ENCODE data around the gene CPS1.

CPS1 gene

DNA sequence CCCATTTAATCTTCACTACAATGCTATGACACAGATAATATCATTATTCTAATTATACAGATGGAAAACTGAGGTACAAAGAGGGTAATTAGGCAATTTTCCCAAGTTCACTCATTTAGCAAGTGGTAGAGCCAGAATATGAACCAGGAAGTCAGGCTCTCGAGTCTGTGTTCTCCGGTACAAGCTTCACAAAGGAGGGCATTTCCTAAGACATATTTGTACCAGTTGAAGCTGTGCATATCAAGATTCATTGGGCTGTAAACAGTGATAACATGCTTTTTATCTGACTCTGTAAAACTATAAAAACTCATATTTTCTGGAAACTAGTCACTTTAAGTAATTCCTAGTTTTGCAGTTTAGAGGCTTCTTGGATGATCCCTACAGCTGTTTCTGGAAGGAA lies 23.0 kb upstream of the CPS1 start:
- Histone ChIP-seq H3K9me3 (ENCODE audit: control insufficient read depth, insufficient read depth, low read depth, low read length) (no peaks in the 10 kb centered on the region), H3K4me3 (ENCODE audit: low read depth, low read length) (no peak overlapping the region), H3K4me1 (ENCODE audit: control insufficient read depth, insufficient read depth, low read length) (no peaks in the 10 kb centered on the region), H3K36me3 (ENCODE audit: control insufficient read depth in 2 of 2, insufficient read depth in 1 of 2, low read length in 2 of 2) (no peaks in the 10 kb centered on the region), H3K27ac (ENCODE audit: extremely low read depth, low read depth, low read length) (no peak overlapping the region)
- no peak for TF ChIP-seq ZNF335 (tag by site-specific recombination; conservative IDR thresholded peaks at IDR 0.05)
- TF ChIP-seq ZNF664 (tag by site-specific recombination; IDR thresholded peaks at IDR 0.05) = no peak
- TF ChIP-seq ZNF138 (tag by site-specific recombination; IDR thresholded peaks at IDR 0.05; ENCODE audit: borderline replicate concordance) = no peak
- no peak for TF ChIP-seq ZNF548 (tag by site-specific recombination; IDR thresholded peaks at IDR 0.05)
- no peak for TF ChIP-seq ZNF132 (tag by site-specific recombination; IDR thresholded peaks at IDR 0.05; ENCODE audit: borderline replicate concordance)
- no peak for TF ChIP-seq ZNF24 (tag by site-specific recombination; IDR thresholded peaks at IDR 0.05)
- no peak for TF ChIP-seq ZNF146 (tag by site-specific recombination; IDR thresholded peaks at IDR 0.05)
- TF ChIP-seq, protein P1, sequence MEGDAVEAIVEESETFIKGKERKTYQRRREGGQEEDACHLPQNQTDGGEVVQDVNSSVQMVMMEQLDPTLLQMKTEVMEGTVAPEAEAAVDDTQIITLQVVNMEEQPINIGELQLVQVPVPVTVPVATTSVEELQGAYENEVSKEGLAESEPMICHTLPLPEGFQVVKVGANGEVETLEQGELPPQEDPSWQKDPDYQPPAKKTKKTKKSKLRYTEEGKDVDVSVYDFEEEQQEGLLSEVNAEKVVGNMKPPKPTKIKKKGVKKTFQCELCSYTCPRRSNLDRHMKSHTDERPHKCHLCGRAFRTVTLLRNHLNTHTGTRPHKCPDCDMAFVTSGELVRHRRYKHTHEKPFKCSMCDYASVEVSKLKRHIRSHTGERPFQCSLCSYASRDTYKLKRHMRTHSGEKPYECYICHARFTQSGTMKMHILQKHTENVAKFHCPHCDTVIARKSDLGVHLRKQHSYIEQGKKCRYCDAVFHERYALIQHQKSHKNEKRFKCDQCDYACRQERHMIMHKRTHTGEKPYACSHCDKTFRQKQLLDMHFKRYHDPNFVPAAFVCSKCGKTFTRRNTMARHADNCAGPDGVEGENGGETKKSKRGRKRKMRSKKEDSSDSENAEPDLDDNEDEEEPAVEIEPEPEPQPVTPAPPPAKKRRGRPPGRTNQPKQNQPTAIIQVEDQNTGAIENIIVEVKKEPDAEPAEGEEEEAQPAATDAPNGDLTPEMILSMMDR (tag by site-specific recombination; IDR thresholded peaks at IDR 0.05) = no peak
- no peak for TF ChIP-seq ZNF140 (tag by site-specific recombination; IDR thresholded peaks at IDR 0.05)
- no peak for TF ChIP-seq ZNF202 (tag by site-specific recombination; IDR thresholded peaks at IDR 0.05; ENCODE audit: borderline replicate concordance)
- no peak for TF ChIP-seq ZNF843 (tag by site-specific recombination; IDR thresholded peaks at IDR 0.05)
- ChIA-PET CTCF (interaction anchor here (0.7 kb wide), 1 partner anchor 30 kb away, joined by 3 read pairs; no protein-coding TSS in a partner anchor), POLR2A (no interaction called here)

DNA sequence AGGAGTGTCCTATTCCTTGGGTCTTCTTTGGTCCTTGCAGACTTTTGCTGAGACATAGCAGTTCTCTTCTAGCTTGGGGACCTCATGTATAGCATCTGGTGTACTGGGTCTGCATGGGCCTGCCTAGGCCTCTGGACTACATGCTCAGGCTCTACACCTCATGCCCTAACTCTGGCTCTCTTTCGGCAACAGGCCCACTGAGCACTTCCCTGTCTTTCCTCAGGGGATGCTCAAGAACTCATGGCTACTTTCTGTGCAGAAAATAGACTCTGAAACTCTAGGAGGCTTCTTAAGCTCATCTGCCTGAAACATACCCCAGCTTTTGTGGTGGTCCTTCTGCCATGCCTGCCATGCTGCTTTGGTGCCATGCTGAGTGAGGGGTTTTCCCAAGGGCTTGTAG lies 21.5 kb upstream of the CPS1 start:
- POLR2A ChIA-PET = no interaction called here
- CTCF ChIA-PET = interaction anchor here (1.2 kb wide), 1 partner anchor 32 kb away, joined by 3 read pairs; no protein-coding TSS in a partner anchor
- H3K27ac ChIP-seq (ENCODE audit: extremely low read depth, low read depth, low read length) = no peak overlapping the region
- H3K36me3 ChIP-seq (ENCODE audit: control insufficient read depth in 2 of 2, insufficient read depth in 1 of 2, low read length in 2 of 2) = no peaks in the 10 kb centered on the region
- TF ChIP-seq ZSCAN16 (tag by site-specific recombination; IDR thresholded peaks at IDR 0.05) = no peak
- TF ChIP-seq, protein P2, sequence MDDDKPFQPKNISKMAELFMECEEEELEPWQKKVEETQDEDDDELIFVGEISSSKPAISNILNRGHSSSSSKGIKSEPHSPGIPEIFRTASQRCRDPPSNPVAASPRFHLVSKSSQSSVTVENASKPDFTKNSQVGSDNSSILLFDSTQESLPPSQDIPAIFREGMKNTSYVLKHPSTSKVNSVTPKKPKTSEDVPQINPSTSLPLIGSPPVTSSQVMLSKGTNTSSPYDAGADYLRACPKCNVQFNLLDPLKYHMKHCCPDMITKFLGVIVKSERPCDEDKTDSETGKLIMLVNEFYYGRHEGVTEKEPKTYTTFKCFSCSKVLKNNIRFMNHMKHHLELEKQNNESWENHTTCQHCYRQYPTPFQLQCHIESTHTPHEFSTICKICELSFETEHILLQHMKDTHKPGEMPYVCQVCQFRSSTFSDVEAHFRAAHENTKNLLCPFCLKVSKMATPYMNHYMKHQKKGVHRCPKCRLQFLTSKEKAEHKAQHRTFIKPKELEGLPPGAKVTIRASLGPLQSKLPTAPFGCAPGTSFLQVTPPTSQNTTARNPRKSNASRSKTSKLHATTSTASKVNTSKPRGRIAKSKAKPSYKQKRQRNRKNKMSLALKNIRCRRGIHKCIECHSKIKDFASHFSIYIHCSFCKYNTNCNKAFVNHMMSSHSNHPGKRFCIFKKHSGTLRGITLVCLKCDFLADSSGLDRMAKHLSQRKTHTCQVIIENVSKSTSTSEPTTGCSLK (tag by site-specific recombination; IDR thresholded peaks at IDR 0.05) = no peak
- TF ChIP-seq, protein P3, sequence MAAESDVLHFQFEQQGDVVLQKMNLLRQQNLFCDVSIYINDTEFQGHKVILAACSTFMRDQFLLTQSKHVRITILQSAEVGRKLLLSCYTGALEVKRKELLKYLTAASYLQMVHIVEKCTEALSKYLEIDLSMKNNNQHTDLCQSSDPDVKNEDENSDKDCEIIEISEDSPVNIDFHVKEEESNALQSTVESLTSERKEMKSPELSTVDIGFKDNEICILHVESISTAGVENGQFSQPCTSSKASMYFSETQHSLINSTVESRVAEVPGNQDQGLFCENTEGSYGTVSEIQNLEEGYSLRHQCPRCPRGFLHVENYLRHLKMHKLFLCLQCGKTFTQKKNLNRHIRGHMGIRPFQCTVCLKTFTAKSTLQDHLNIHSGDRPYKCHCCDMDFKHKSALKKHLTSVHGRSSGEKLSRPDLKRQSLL (tag by site-specific recombination; IDR thresholded peaks at IDR 0.05) = no peak
- TF ChIP-seq ZNF274 (IDR thresholded peaks at IDR 0.05; ENCODE audit: low read length) = no peak
- no peak for TF ChIP-seq ZNF274 (tag by site-specific recombination; IDR thresholded peaks at IDR 0.05; ENCODE audit: borderline replicate concordance)
- H3K4me1 ChIP-seq (ENCODE audit: control insufficient read depth, insufficient read depth, low read length) = no peaks in the 10 kb centered on the region
- H3K9me3 ChIP-seq (ENCODE audit: control insufficient read depth, insufficient read depth, low read depth, low read length) = no peaks in the 10 kb centered on the region
- no peak overlapping the region for H3K4me3 ChIP-seq (ENCODE audit: low read depth, low read length)

DNA sequence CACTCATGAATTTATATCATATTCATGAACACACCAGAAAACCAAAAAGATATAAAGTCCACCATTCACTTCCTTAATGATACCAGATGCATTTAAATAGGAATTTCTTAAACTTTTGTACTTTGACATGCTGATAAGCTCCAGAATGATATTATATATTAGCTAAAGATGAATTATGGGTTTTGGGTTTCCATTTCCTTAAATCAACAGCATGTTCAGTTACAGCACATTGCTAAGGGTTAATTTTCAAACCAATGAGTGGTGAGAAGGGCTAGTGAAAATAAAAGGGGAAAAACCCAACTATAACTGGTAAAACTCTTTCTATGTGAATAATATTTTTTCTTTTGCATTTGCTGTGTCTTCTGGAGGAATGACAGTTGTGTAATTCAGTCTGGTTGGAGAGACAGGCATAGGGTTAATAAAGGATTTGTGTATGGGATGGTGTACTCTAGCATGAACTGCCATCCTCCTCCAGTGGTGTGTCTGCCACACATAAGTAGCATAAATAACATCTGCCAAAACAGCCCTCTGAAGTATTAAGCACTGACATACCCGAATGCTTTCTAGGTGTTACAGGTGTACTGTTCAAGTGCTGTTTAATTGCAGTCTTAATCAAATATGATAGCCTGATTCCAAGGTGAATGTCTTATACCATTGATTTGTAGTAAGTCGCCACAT lies 19.3 kb upstream of the CPS1 start:
- Histone ChIP-seq H3K4me3 (ENCODE audit: low read depth, low read length) (no peak overlapping the region), H3K9me3 (ENCODE audit: control insufficient read depth, insufficient read depth, low read depth, low read length) (no peaks in the 10 kb centered on the region), H3K4me1 (ENCODE audit: control insufficient read depth, insufficient read depth, low read length) (no peaks in the 10 kb centered on the region), H3K27ac (ENCODE audit: extremely low read depth, low read depth, low read length) (no peak overlapping the region), H3K36me3 (ENCODE audit: control insufficient read depth in 2 of 2, insufficient read depth in 1 of 2, low read length in 2 of 2) (no peaks in the 10 kb centered on the region)
- CTCF ChIA-PET = no interaction called here
- POLR2A ChIA-PET = no interaction called here
- TF ChIP-seq ZNF624 (tag by site-specific recombination; IDR thresholded peaks at IDR 0.05) = no peak
- TF ChIP-seq ZNF404 (tag by site-specific recombination; IDR thresholded peaks at IDR 0.05) = no peak
- TF ChIP-seq ZNF302 (tag by site-specific recombination; IDR thresholded peaks at IDR 0.05; ENCODE audit: low read depth) = no peak
- no peak for TF ChIP-seq ZNF623 (tag by site-specific recombination; IDR thresholded peaks at IDR 0.05)
- no peak for TF ChIP-seq ZNF488 (tag by site-specific recombination; IDR thresholded peaks at IDR 0.05)
- TF ChIP-seq ZNF311 (tag by site-specific recombination; IDR thresholded peaks at IDR 0.05; ENCODE audit: borderline replicate concordance) = no peak
- no peak for TF ChIP-seq ZBTB48 (tag by site-specific recombination; IDR thresholded peaks at IDR 0.05)
- no peak for TF ChIP-seq SCRT1 (tag by site-specific recombination; IDR thresholded peaks at IDR 0.05; ENCODE audit: borderline replicate concordance)
- TF ChIP-seq, protein P4, sequence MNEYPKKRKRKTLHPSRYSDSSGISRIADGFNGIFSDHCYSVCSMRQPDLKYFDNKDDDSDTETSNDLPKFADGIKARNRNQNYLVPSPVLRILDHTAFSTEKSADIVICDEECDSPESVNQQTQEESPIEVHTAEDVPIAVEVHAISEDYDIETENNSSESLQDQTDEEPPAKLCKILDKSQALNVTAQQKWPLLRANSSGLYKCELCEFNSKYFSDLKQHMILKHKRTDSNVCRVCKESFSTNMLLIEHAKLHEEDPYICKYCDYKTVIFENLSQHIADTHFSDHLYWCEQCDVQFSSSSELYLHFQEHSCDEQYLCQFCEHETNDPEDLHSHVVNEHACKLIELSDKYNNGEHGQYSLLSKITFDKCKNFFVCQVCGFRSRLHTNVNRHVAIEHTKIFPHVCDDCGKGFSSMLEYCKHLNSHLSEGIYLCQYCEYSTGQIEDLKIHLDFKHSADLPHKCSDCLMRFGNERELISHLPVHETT (tag by site-specific recombination; IDR thresholded peaks at IDR 0.05) = no peak
